ENCODE data around the gene MAPKAPK3.

DNA sequence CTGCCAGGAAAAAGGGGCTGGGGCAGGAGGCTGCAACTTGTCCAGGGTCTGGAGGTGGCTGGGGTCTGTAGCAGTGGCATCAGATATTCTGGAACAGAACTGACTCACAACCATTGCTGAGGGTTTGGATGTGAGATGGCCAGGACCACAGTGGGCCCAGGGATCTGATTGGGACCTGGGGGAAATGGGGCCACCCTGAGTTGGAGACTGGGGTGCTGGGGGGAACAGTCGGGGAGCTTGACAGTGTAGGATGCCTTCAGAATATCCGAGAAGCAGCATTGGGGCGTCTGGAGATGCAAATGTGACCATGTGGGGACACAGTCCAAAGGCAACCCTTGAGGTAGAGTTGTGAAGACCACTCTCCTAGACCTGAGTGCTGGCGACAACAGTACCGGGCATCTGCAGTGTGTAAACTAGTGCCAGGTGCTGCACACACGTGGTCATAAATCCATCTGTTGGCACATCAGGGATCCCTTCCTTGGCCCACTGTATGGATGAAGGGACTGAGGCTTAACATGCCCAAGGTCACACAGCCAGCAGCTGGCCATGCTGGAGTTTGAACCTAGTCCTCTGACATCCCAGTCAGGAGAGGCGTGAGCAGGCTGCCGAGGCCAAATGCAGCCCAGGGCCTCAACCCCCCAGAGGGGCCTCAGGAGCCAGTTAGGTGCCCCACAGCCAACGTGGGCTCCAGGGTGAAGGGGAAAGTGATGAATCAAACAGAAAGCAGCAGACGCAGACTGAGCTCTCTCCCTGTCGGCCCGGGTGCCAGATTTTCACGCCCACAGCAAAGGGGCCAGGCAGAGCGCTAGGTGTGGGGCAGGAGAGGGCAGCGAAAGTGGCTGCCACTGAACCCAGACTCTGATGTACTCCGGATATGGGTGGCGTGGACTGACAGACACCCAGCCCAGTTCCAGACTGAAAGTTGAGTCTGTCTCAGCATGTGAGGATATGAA lies 28.9 kb upstream of the MAPKAPK3 start:
- TF ChIP-seq, protein P1, sequence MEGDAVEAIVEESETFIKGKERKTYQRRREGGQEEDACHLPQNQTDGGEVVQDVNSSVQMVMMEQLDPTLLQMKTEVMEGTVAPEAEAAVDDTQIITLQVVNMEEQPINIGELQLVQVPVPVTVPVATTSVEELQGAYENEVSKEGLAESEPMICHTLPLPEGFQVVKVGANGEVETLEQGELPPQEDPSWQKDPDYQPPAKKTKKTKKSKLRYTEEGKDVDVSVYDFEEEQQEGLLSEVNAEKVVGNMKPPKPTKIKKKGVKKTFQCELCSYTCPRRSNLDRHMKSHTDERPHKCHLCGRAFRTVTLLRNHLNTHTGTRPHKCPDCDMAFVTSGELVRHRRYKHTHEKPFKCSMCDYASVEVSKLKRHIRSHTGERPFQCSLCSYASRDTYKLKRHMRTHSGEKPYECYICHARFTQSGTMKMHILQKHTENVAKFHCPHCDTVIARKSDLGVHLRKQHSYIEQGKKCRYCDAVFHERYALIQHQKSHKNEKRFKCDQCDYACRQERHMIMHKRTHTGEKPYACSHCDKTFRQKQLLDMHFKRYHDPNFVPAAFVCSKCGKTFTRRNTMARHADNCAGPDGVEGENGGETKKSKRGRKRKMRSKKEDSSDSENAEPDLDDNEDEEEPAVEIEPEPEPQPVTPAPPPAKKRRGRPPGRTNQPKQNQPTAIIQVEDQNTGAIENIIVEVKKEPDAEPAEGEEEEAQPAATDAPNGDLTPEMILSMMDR (IDR thresholded peaks at IDR 0.05; ENCODE audit: low read depth, low read length, poor library complexity, severe bottlenecking), result no peak
- TF ChIP-seq EZH2phosphoT487 (IDR thresholded peaks at IDR 0.05; ENCODE audit: borderline replicate concordance, low read length), result peak; percentile 42; the same call in 1 of the 2 replicates

Data from DOHH2 (cell line).